Activated CD4-positive, alpha-beta T cell treated with anti-CD3 and anti-CD28 coated beads for 36 hours (primary cell): Measurements from ENCODE around the gene TNFRSF11A. TPM values are rescaled to one million over a fixed set of nuclear protein-coding genes. Genes with fewer than 3 reads are reported as not detected.

ENCODE experiments used
- ATAC-seq: fragments of 200-7000 bp; cut with Tn5 transposase; one replicate; pipeline ENCODE4 v1.10.0; 2021; ENCODE audit warnings: mild to moderate bottlenecking, moderate library complexity
- CTCF ChIA-PET: fragments of 350-600 bp; sonication (Branson Sonifier 250); formaldehyde crosslinking; loops from one replicate; lab custom pipeline; 2021; ENCODE audit warnings: antibody characterized with exemption; lab: Charles Lee
- POLR2A ChIA-PET: fragments of 350-600 bp; sonication (Branson Sonifier 250); formaldehyde crosslinking; loops from one replicate; lab custom pipeline; 2021; ENCODE audit warnings: antibody characterized with exemption, inconsistent platforms; lab: Charles Lee
- DNase-seq: peaks from one replicate; pipeline ENCODE4 v3.0.0-alpha.2; 2020
- H3K27ac Mint-ChIP-seq: one replicate; pipeline ENCODE4 v1.8.0; 2021; ENCODE audit warnings: mixed read lengths
- H3K27me3 Mint-ChIP-seq: one replicate; pipeline ENCODE4 v1.8.0; 2021; ENCODE audit warnings: mixed read lengths
- H3K36me3 Mint-ChIP-seq: one replicate; pipeline ENCODE4 v1.8.0; 2021; ENCODE audit warnings: low read depth, mixed read lengths
- H3K4me1 Mint-ChIP-seq: one replicate; pipeline ENCODE4 v1.8.0; 2021; ENCODE audit warnings: mixed read lengths
- H3K4me3 Mint-ChIP-seq: one replicate; pipeline ENCODE4 v1.8.0; 2021; ENCODE audit warnings: mild to moderate bottlenecking, moderate library complexity, mixed read lengths
- H3K9me3 Mint-ChIP-seq: one replicate; pipeline ENCODE4 v1.8.0; 2021; ENCODE audit warnings: low read depth, mixed read lengths
- intact Hi-C, 2 experiments: fragments of 100-400 bp; cut with DNase I in 1 of 2; cut with micrococcal nuclease in 1 of 2; formaldehyde crosslinking; loops; one replicate each; pipeline versions ENCODE4 v1.14.2 to v1.15.1; 2022 to 2024; cut with DNase I, micrococcal nuclease
- total RNA-seq, 2 experiments: library from RNA; stranded (reverse); gene quantifications; one replicate each; pipeline ENCODE4 v1.2.3, GENCODE V29; 2021

TNFRSF11A gene
- total RNA-seq, 2 experiments from 2014 or later, result 6.9 to 9.3 TPM

GRCh38 chr18:62288665-62289008, 36.5 kb upstream of the TNFRSF11A start:
- POLR2A ChIA-PET, result no interaction called here
- no peaks in the 10 kb centered on the region for H3K27me3 Mint-ChIP-seq
- intact Hi-C loops, result no loop called here

DNA sequence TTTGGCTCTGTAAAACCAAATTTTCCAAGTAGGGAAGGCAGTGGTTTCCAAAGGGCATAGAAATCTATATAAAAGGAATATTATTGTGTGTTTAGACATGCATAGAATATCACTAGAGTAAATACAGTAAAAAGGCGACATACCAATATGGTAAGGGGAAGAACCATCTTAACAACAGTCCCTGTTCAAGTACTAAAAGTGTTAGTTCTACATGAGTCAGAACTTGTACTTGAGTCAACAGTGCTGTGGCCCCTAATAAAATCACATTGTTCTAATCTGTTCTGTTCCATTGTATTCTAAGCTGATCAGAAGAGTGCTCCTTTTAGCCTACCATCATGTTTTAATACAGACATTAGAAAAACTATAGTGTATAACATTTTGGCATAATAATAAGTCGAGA, 36.1 kb upstream of the TNFRSF11A start:
- no peaks in the 10 kb centered on the region for H3K27me3 Mint-ChIP-seq
- H3K27ac Mint-ChIP-seq, result no peak overlapping the region
- intact Hi-C loops, result no loop called here
- ATAC-seq (peak; percentile 93), DNase-seq (no peak)
- no peaks in the 10 kb centered on the region for H3K9me3 Mint-ChIP-seq
- H3K4me1 Mint-ChIP-seq, result peaks cover 27% of the 10 kb centered on the region
- H3K36me3 Mint-ChIP-seq, result peaks cover 26% of the 10 kb centered on the region
- ChIA-PET CTCF (interaction anchor here (0.6 to 1.5 kb wide), 2 partner anchors 15 to 57 kb away, joined by 3 to 4 read pairs; no protein-coding TSS in a partner anchor), POLR2A (no interaction called here)
- H3K4me3 Mint-ChIP-seq, result no peak overlapping the region

More at GRCh38 chr18:62288665-62289008, 36.5 kb upstream of the TNFRSF11A start:
- H3K36me3 Mint-ChIP-seq, result peaks cover 28% of the 10 kb centered on the region
- ATAC-seq, result no peak
- DNase-seq, result no peak
- no peak overlapping the region for H3K4me3 Mint-ChIP-seq
- H3K27ac Mint-ChIP-seq, result no peak overlapping the region
- CTCF ChIA-PET, result interaction anchor here (1.5 kb wide), 1 partner anchor 15 kb away, joined by 4 read pairs; no protein-coding TSS in a partner anchor
- H3K4me1 Mint-ChIP-seq, result peaks cover 27% of the 10 kb centered on the region
- H3K9me3 Mint-ChIP-seq, result no peaks in the 10 kb centered on the region

- no peak for ATAC-seq
- DNase-seq, result no peak
- Mint-ChIP-seq H3K36me3 (peaks cover 13% of the 10 kb centered on the region), H3K4me1 (peaks cover 9% of the 10 kb centered on the region), H3K4me3 (no peak overlapping the region), H3K27ac (no peak overlapping the region), H3K27me3 (no peaks in the 10 kb centered on the region), H3K9me3 (no peaks in the 10 kb centered on the region)
- intact Hi-C loops, result no loop called here
- POLR2A ChIA-PET, result no interaction called here
- CTCF ChIA-PET, result no interaction called here
These were observed 31.0 kb upstream of the TNFRSF11A start for GRCh38 chr18:62294073-62294472.

- ChIA-PET CTCF (interaction anchor here (1.0 kb wide), 1 partner anchor 35 kb away, joined by 3 read pairs; no protein-coding TSS in a partner anchor), POLR2A (no interaction called here)
- intact Hi-C loops, result no loop called here
- H3K9me3 Mint-ChIP-seq, result no peaks in the 10 kb centered on the region
- peaks cover 19% of the 10 kb centered on the region for H3K4me1 Mint-ChIP-seq
- peaks cover 45% of the 10 kb centered on the region for H3K36me3 Mint-ChIP-seq
- no peak overlapping the region for H3K27ac Mint-ChIP-seq
- ATAC-seq (peak; percentile 68), DNase-seq (no peak)
- H3K4me3 Mint-ChIP-seq, result no peak overlapping the region
- no peaks in the 10 kb centered on the region for H3K27me3 Mint-ChIP-seq
These were observed 24.6 kb upstream of the TNFRSF11A start for GRCh38 chr18:62300359-62300963.

DNA sequence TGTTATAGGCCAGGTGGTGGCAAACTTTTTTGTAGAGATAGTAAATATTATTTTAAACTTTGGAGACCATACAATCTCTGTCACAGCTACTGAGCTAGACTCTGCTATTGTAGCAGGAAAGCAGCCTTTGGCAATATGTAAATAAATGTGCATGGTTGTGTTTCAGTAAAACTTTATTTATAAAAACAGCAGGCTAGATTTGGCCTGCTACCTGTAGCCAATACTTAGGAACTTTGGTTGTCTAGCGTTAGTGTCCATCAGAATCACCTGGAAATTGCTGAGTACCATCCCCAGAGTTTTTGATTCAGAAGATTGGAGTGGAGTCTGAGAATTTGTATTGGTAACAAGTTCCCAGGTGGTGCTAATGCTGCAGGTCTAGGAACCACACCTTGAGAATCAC, 23.8 kb upstream of the TNFRSF11A start:
- POLR2A ChIA-PET, result no interaction called here

GRCh38 chr18:62312851-62313250, 12.3 kb upstream of the TNFRSF11A start:
- no peaks in the 10 kb centered on the region for H3K9me3 Mint-ChIP-seq
- ATAC-seq, result no peak
- POLR2A ChIA-PET, result interaction anchor here (0.6 kb wide), 1 partner anchor 388 kb away, joined by 4 read pairs; no protein-coding TSS in a partner anchor
- DNase-seq, result no peak
- no peak overlapping the region for H3K27ac Mint-ChIP-seq
- H3K4me1 Mint-ChIP-seq, result no peaks in the 10 kb centered on the region
- no peak overlapping the region for H3K4me3 Mint-ChIP-seq
- H3K27me3 Mint-ChIP-seq, result peaks cover 3% of the 10 kb centered on the region
- intact Hi-C loops, result no loop called here
- CTCF ChIA-PET, result interaction anchor here (0.8 kb wide), 1 partner anchor 171 kb away, joined by 3 read pairs; no protein-coding TSS in a partner anchor
- H3K36me3 Mint-ChIP-seq, result peaks cover 4% of the 10 kb centered on the region

More for the DNA sequence above, 23.8 kb upstream of the TNFRSF11A start:
- Mint-ChIP-seq H3K36me3 (peaks cover 46% of the 10 kb centered on the region), H3K27ac (no peak overlapping the region), H3K4me3 (no peak overlapping the region), H3K27me3 (no peaks in the 10 kb centered on the region), H3K4me1 (peaks cover 19% of the 10 kb centered on the region), H3K9me3 (no peaks in the 10 kb centered on the region)
- ATAC-seq (no peak), DNase-seq (no peak)
- CTCF ChIA-PET, result interaction anchor here (1.0 kb wide), 1 partner anchor 36 kb away, joined by 3 read pairs; no protein-coding TSS in a partner anchor
- intact Hi-C loops, result no loop called here

DNA sequence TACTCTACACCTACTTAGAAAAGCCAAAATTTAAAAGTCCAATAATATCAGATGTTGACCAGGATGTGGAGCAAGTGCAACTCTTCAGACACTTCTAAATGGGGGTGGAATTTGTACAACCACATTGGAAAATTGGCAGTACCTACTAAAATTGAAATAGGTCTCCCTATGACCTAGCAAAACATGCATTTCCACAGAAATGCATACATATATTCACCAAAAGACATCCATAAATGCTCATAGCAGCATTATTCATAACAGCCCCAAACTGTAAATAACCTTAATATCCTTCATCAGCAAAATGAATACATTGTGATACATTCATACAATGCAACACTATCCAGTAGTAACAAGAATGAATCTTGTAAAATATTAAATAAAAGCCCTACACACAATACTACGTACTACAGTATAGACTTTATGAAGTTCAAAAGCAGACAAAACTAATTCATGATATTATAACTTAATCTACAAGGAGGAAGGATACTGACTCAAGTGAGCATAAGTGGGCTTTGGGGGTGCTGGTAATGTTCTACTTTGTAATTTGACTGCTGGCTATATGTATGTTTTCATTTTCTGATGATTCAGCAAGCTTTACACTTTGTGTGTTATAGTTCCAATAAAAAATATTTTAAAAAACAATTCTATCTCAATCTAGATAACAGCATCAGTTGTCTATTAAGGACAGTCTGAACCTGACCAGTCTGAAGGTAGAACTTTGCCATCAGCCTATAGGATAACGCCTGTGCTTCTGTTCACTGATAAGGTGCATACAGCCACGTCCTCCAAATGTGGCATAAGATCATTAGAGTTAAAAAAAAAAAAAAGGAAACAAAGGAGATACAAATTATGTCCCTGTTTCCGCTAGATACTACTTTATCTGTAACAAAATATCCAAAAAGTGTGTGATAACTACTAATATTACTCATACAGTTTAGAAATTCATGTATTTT, 6.6 kb upstream of the TNFRSF11A start:
- no peak for ATAC-seq
- Mint-ChIP-seq H3K36me3 (no peaks in the 10 kb centered on the region), H3K4me1 (no peaks in the 10 kb centered on the region), H3K9me3 (no peaks in the 10 kb centered on the region), H3K4me3 (no peak overlapping the region), H3K27me3 (peaks cover 24% of the 10 kb centered on the region), H3K27ac (no peak overlapping the region)
- intact Hi-C loops, result no loop called here
- CTCF ChIA-PET, result no interaction called here
- POLR2A ChIA-PET, result no interaction called here
- DNase-seq, result no peak

DNA sequence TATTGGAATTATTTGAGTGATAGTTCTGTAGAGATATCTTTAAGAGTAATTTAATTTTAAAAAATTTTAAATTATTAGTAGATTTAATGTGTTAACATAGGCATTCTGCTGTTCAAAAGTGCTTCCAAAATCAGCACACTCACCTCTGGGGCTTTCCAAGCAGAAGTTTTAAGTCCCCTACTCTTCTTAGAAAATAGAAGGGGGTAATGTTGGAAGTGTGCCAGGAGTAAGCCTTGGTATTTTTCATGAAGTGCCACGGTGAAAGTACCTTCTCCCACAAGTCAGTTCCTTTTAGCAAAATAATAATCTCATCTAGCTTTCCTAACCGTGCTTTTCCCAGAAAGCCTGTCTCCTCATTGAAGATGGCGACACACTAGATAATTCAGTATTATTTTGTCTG, 3.9 kb upstream of the TNFRSF11A start:
- H3K9me3 Mint-ChIP-seq, result no peaks in the 10 kb centered on the region
- no peak overlapping the region for H3K27ac Mint-ChIP-seq
- peaks cover 42% of the 10 kb centered on the region for H3K27me3 Mint-ChIP-seq
- no peak overlapping the region for H3K4me3 Mint-ChIP-seq
- ChIA-PET CTCF (interaction anchor here (0.6 to 1.2 kb wide), 2 partner anchors 21 to 107 kb away, joined by 3 to 4 read pairs; no protein-coding TSS in a partner anchor), POLR2A (no interaction called here)
- no peak for ATAC-seq
- no peak for DNase-seq
- no peaks in the 10 kb centered on the region for H3K36me3 Mint-ChIP-seq
- intact Hi-C loops, result loop anchor here in 1 of 2 experiments (10.0 kb wide), 1 partner anchor 664 kb away; no protein-coding TSS in a partner anchor
- H3K4me1 Mint-ChIP-seq, result peaks cover 10% of the 10 kb centered on the region

- Mint-ChIP-seq H3K9me3 (no peaks in the 10 kb centered on the region), H3K27ac (no peak overlapping the region), H3K27me3 (peaks cover 58% of the 10 kb centered on the region), H3K36me3 (no peaks in the 10 kb centered on the region), H3K4me3 (no peak overlapping the region), H3K4me1 (peaks cover 16% of the 10 kb centered on the region)
- ATAC-seq (no peak), DNase-seq (no peak)
- CTCF ChIA-PET, result interaction anchor here (0.6 to 1.8 kb wide), 6 partner anchors 8 to 927 kb away, joined by 3 to 11 read pairs (median 3); no protein-coding TSS in a partner anchor
- POLR2A ChIA-PET, result no interaction called here
- intact Hi-C loops, result loop anchor here in 1 of 2 experiments (2.0 to 10.0 kb wide), 2 partner anchors 261 to 661 kb away; no protein-coding TSS in a partner anchor
These were observed 1.5 kb upstream of the TNFRSF11A start for GRCh38 chr18:62323483-62324180.

DNA sequence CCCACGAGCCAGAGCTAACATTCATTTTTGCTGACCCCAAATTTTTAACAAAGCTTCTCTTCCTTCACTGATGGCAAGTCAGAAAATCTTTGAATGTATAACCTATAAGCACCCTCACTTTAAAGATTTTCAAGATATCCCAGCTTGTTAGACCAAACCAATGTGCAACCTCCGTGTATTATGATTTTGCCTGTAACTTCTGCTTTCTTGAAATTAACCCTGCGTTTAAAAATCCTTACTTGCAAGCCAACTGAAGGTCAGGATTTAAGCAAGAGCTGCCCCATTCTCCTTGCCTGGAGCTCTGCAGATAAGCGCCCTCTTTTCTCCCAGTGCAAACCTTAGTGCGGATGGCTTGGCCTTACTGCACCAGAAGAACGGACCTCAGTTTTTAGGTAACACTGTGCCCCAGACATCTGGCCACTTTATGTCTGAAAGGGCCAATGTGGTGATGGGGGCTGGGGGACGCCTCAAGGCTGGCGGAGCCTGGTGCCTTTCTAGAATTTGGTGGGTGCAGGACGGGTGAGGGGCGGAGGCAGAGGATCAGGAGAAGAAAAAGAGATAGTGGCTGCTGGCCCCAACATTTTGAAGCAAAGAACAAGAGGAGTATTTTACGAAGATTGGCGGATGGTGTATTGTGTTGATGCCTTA, 805 bp upstream of the TNFRSF11A start:
- DNase-seq, result no peak
- H3K27me3 Mint-ChIP-seq, result peaks cover 65% of the 10 kb centered on the region
- intact Hi-C loops, result loop anchor here in 1 of 2 experiments (2.0 to 10.0 kb wide), 2 partner anchors 260 to 660 kb away; no protein-coding TSS in a partner anchor
- CTCF ChIA-PET, result interaction anchor here (0.6 to 1.8 kb wide), 7 partner anchors 9 to 926 kb away, joined by 3 to 11 read pairs (median 3); no protein-coding TSS in a partner anchor
- POLR2A ChIA-PET, result interaction anchor here (0.5 kb wide), 1 partner anchor 55 kb away, joined by 3 read pairs; no protein-coding TSS in a partner anchor
- H3K36me3 Mint-ChIP-seq, result no peaks in the 10 kb centered on the region
- ATAC-seq, result no peak
- no peaks in the 10 kb centered on the region for H3K9me3 Mint-ChIP-seq
- peak overlapping the region; percentile 51 for H3K4me3 Mint-ChIP-seq
- peak overlapping the region; percentile 49 for H3K27ac Mint-ChIP-seq
- H3K4me1 Mint-ChIP-seq, result peaks cover 20% of the 10 kb centered on the region
